ENCODE data around the gene FASLG.
"Not testable (repeated sequence)": the region's sequence is repeated elsewhere in the genome, so short reads cannot be mapped to it uniquely, and the experiment has no call there.

GRCh38 chr1:172690925-172691324 lies 32.0 kb downstream of the FASLG start:
- not testable (repeated sequence) for TF ChIP-seq POLR2A, POLR2AphosphoS5 (IDR thresholded peaks at IDR 0.05; ENCODE audit: low read depth, low read length)
